HCT116 (cell line): Measurements from ENCODE around the gene FEZF2. TPM values are rescaled to one million over a fixed set of nuclear protein-coding genes. Genes with fewer than 3 reads are reported as not detected.

Experiments
- ATAC-seq: fragments of 200-7000 bp; cut with Tn5 transposase; 2 replicates; pipeline ENCODE4 v1.9.1; 2020; ENCODE audit warnings: mild to moderate bottlenecking, moderate library complexity
- BruUV-seq: library from RNA; stranded (reverse); fragments of 400-500 nt; replicated peaks from 2 replicates; lab custom pipeline; 2021; lab: Mats Ljungman, UMichigan
- CTCF ChIA-PET: fragments of 300-600 bp; sonication (Branson Sonifier 250); formaldehyde crosslinking; loops from one replicate; lab custom pipeline; 2021; ENCODE audit warnings: antibody characterized with exemption; lab: Charles Lee
- POLR2A ChIA-PET: fragments of 300-600, 350-600 bp; sonication (Branson Sonifier 250); formaldehyde crosslinking; loops from one replicate; lab custom pipeline; 2021; ENCODE audit warnings: antibody characterized with exemption; lab: Charles Lee
- RAD21 ChIA-PET, 2 experiments: fragments of 300-600 bp; sonication (Branson Sonifier 250); formaldehyde crosslinking; loops; one replicate each; lab custom pipeline; 2023; ENCODE audit warnings: low total read pairs in 2 of 2; ENCODE audit not compliant: uncharacterized antibody in 2 of 2, unreplicated experiment in 2 of 2, low non-redundant PET in 1 of 2; lab: Charles Lee
- DNase-seq: peaks from one replicate; pipeline ENCODE4 v3.0.0-alpha.2; 2010; ENCODE audit warnings: low read depth, low spot score
- H2AFZ ChIP-seq: fragments of 200-600 bp; shearing (Covaris generic), sonication (generic); 2 replicates; pipeline ENCODE4 v1.6.1; 2017; ENCODE audit warnings: low read depth, mixed run types, mixed read lengths, antibody characterized with exemption, low read length; ENCODE audit not compliant: poor library complexity, severe bottlenecking
- H3K27ac ChIP-seq: 2 replicates; pipeline ENCODE4 v1.5.1; 2012; ENCODE audit warnings: low read depth, low read length
- H3K27me3 ChIP-seq: fragments of 200-600 bp; sonication (generic); 2 replicates; pipeline ENCODE4 v1.6.1; 2016; ENCODE audit warnings: mixed run types, low read length, mixed read lengths; ENCODE audit not compliant: insufficient read depth
- H3K36me3 ChIP-seq, 2 experiments: fragments of 200-500 bp in 1 of 2; fragments of 200-600 bp in 1 of 2; sonication (Bioruptor generic) in 1 of 2; sonication (generic) in 1 of 2; 2 replicates each; pipeline versions ENCODE4 v1.5.1 to v1.6.1; 2014 to 2016; ENCODE audit warnings: low read length in 2 of 2, inconsistent platforms in 1 of 2, mixed read lengths in 1 of 2, mixed run types in 1 of 2; ENCODE audit not compliant: insufficient read depth in 2 of 2, control insufficient read depth in 1 of 2
- H3K4me1 ChIP-seq, 2 experiments: fragments of 200-600 bp in 1 of 2; sonication (generic) in 1 of 2; 2 replicates each; pipeline versions ENCODE4 v1.5.1 to v1.6.1; 2012 to 2017; ENCODE audit warnings: low read length in 2 of 2, inconsistent platforms in 1 of 2, mild to moderate bottlenecking in 1 of 2, mixed read lengths in 1 of 2, mixed run types in 1 of 2, moderate library complexity in 1 of 2; ENCODE audit not compliant: insufficient read depth in 2 of 2, control insufficient read depth in 1 of 2
- H3K4me2 ChIP-seq: fragments of 200-600 bp; sonication (generic); 2 replicates; pipeline ENCODE4 v1.6.1; 2017; ENCODE audit warnings: mixed run types, low read length, mixed read lengths
- H3K4me3 ChIP-seq, 2 experiments: fragments of 200-600 bp in 1 of 2; sonication (generic) in 1 of 2; replicated peaks in 1 of 2; 2 replicates each; pipeline ENCODE4 v1.5.1; 2011 to 2016; ENCODE audit warnings: low read length in 2 of 2, control low read depth in 1 of 2, low read depth in 1 of 2, mild to moderate bottlenecking in 1 of 2, mixed read lengths in 1 of 2, mixed run types in 1 of 2
- H3K79me2 ChIP-seq: fragments of 200-600 bp; sonication (generic); 2 replicates; pipeline ENCODE4 v1.6.1; 2017; ENCODE audit warnings: mild to moderate bottlenecking, mixed run types, low read length, moderate library complexity, mixed read lengths; ENCODE audit not compliant: insufficient read depth
- H3K9ac ChIP-seq: fragments of 200-600 bp; sonication (generic); 2 replicates; pipeline ENCODE4 v1.6.1; 2016; ENCODE audit warnings: low read length, mixed read lengths
- H3K9me2 ChIP-seq: fragments of 200-600 bp; sonication (generic), shearing (Covaris generic); 2 replicates; pipeline ENCODE4 v1.6.1; 2017; ENCODE audit warnings: mixed run types, mild to moderate bottlenecking, moderate library complexity; ENCODE audit not compliant: insufficient read depth
- H3K9me3 ChIP-seq, 2 experiments: fragments of 200-500 bp in 1 of 2; fragments of 200-600 bp in 1 of 2; sonication (Bioruptor generic) in 1 of 2; sonication (generic) in 1 of 2; 2 replicates each; pipeline ENCODE4 v1.6.1; 2014 to 2017; ENCODE audit warnings: low read length in 2 of 2, mixed read lengths in 2 of 2, inconsistent platforms in 1 of 2, low read depth in 1 of 2, mild to moderate bottlenecking in 1 of 2, mixed run types in 1 of 2, moderate library complexity in 1 of 2; ENCODE audit not compliant: control insufficient read depth in 1 of 2, insufficient read depth in 1 of 2
- H4K20me1 ChIP-seq: fragments of 200-600 bp; sonication (generic), shearing (Covaris generic); 2 replicates; pipeline ENCODE4 v1.6.1; 2017; ENCODE audit warnings: mixed run types, mild to moderate bottlenecking, moderate library complexity; ENCODE audit not compliant: insufficient read depth
- CBX3 ChIP-seq: IDR thresholded peaks from 2 replicates; pipeline ENCODE4 v1.6.1; 2012; ENCODE audit warnings: low read depth
- CEBPB ChIP-seq: IDR thresholded peaks from 2 replicates; pipeline ENCODE4 v1.6.1; 2012; ENCODE audit warnings: low read depth
- EGR1 ChIP-seq: IDR thresholded peaks from 2 replicates; pipeline ENCODE4 v1.6.1; 2012; ENCODE audit warnings: low read depth
- ELF1 ChIP-seq: IDR thresholded peaks from 2 replicates; pipeline ENCODE4 v1.6.1; 2012; ENCODE audit warnings: low read depth, borderline replicate concordance
- EZH2 ChIP-seq: fragments of 200-600 bp; sonication (generic); IDR thresholded peaks from 2 replicates; pipeline ENCODE4 v1.6.1; 2017; ENCODE audit warnings: antibody characterized with exemption, mixed run types
- EZH2phosphoT487 ChIP-seq: fragments of 200-600 bp; IDR thresholded peaks from 2 replicates; pipeline ENCODE4 v1.6.1; 2018; ENCODE audit warnings: antibody characterized with exemption, borderline replicate concordance
- JUND ChIP-seq: IDR thresholded peaks from 2 replicates; pipeline ENCODE4 v1.6.1; 2012
- RAD21 ChIP-seq: IDR thresholded peaks from 2 replicates; pipeline ENCODE4 v1.6.1; 2012; ENCODE audit warnings: low read depth, mild to moderate bottlenecking
- SP1 ChIP-seq: IDR thresholded peaks from 2 replicates; pipeline ENCODE4 v1.6.1; 2012; ENCODE audit warnings: low read depth
- SRF ChIP-seq: IDR thresholded peaks from 2 replicates; pipeline ENCODE4 v1.6.1; 2012; ENCODE audit warnings: low read depth
- YY1 ChIP-seq: IDR thresholded peaks from 2 replicates; pipeline ENCODE4 v1.6.1; 2011; ENCODE audit warnings: low read length, low read depth, moderate library complexity, mild to moderate bottlenecking; ENCODE audit not compliant: insufficient replicate concordance; ENCODE audit errors: extremely low read depth
- ZFX ChIP-seq: fragments of 450-650 bp; IDR thresholded peaks from 2 replicates; pipeline ENCODE4 v1.6.1; 2017
- intact Hi-C: fragments of 100-400 bp; cut with micrococcal nuclease; formaldehyde crosslinking; loops from 2 replicates; pipeline ENCODE4 v1.10.0; 2022
- total RNA-seq: library from RNA; stranded (reverse); gene quantifications from one replicate; pipeline ENCODE4 v1.2.1, GENCODE V29; 2021; ENCODE audit not compliant: unreplicated experiment
- TF ChIP-seq, protein P1 (sequence below): IDR thresholded peaks from 2 replicates; pipeline ENCODE4 v1.6.1; 2012
- TF ChIP-seq, protein P2 (sequence below): IDR thresholded peaks from 2 replicates; pipeline ENCODE4 v1.6.1; 2012; ENCODE audit warnings: low read depth
- TF ChIP-seq, protein P3 (sequence below): IDR thresholded peaks from 2 replicates; pipeline ENCODE4 v1.6.1; 2012
- TF ChIP-seq, protein P4 (sequence below), 3 experiments: fragments of 200-600 bp in 1 of 3; sonication (generic) in 1 of 3; IDR thresholded peaks in 2 of 3; conservative IDR thresholded peaks in 1 of 3; 2 replicates each; pipeline ENCODE4 v1.5.1; 2012 to 2017; ENCODE audit warnings: low read depth in 2 of 3, low read length in 2 of 3, antibody characterized with exemption in 1 of 3, borderline replicate concordance in 1 of 3, control low read depth in 1 of 3, mild to moderate bottlenecking in 1 of 3, mixed read lengths in 1 of 3, mixed run types in 1 of 3, moderate library complexity in 1 of 3; ENCODE audit not compliant: insufficient read depth in 1 of 3

FEZF2 gene
- total RNA-seq, 1 experiment from 2014 or later: not detected

DNA sequence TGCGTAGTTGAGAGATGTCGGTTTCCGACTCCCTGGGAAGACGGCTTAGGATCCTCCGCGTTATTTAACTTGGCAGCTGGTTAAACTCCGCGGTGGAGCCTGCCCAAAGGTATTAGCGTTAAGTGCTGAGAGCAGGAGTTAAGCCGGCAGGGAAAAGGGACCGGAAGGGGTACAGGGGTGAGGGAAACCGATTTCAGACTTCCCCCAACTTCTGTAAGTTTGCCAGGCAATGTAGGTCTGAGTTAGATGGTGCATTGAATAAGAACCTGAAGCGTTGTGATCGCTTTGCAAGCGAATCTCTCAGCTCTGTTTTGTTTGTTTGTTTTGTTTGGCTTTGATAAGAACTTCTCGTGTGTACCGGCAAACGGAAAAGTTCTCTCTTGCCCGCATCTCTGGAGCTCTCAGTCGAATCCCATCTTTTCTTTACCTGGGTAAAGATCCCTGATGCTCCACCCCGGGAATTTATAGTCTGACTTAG, 6.0 kb upstream of the FEZF2 start:
- peaks cover 47% of the 10 kb centered on the region for H3K27me3 ChIP-seq
- no peaks in the 10 kb centered on the region for H3K9me3 ChIP-seq
- ATAC-seq: no peak
- H3K27ac ChIP-seq: no peak overlapping the region
- H3K79me2 ChIP-seq: no peaks in the 10 kb centered on the region
- no peaks in the 10 kb centered on the region for H4K20me1 ChIP-seq
- CTCF ChIA-PET: no interaction called here
- no peaks in the 10 kb centered on the region for H3K4me1 ChIP-seq
- H3K9me2 ChIP-seq: no peaks in the 10 kb centered on the region
- BruUV-seq: no TSS peak
- DNase-seq: no peak
- TF ChIP-seq, protein P1, sequence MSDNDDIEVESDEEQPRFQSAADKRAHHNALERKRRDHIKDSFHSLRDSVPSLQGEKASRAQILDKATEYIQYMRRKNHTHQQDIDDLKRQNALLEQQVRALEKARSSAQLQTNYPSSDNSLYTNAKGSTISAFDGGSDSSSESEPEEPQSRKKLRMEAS: no peak
- TF ChIP-seq, protein P2, sequence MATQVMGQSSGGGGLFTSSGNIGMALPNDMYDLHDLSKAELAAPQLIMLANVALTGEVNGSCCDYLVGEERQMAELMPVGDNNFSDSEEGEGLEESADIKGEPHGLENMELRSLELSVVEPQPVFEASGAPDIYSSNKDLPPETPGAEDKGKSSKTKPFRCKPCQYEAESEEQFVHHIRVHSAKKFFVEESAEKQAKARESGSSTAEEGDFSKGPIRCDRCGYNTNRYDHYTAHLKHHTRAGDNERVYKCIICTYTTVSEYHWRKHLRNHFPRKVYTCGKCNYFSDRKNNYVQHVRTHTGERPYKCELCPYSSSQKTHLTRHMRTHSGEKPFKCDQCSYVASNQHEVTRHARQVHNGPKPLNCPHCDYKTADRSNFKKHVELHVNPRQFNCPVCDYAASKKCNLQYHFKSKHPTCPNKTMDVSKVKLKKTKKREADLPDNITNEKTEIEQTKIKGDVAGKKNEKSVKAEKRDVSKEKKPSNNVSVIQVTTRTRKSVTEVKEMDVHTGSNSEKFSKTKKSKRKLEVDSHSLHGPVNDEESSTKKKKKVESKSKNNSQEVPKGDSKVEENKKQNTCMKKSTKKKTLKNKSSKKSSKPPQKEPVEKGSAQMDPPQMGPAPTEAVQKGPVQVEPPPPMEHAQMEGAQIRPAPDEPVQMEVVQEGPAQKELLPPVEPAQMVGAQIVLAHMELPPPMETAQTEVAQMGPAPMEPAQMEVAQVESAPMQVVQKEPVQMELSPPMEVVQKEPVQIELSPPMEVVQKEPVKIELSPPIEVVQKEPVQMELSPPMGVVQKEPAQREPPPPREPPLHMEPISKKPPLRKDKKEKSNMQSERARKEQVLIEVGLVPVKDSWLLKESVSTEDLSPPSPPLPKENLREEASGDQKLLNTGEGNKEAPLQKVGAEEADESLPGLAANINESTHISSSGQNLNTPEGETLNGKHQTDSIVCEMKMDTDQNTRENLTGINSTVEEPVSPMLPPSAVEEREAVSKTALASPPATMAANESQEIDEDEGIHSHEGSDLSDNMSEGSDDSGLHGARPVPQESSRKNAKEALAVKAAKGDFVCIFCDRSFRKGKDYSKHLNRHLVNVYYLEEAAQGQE: no peak
- no peak for TF ChIP-seq SRF
- no peak for TF ChIP-seq ELF1
- TF ChIP-seq EZH2phosphoT487: no peak
- TF ChIP-seq CBX3: no peak
- TF ChIP-seq, all 23 proteins: peak for 0
- ChIA-PET RAD21 (no interaction called here), POLR2A (no interaction called here)
- Histone ChIP-seq H3K9ac (no peak overlapping the region), H3K4me2 (no peak overlapping the region), H2AFZ (no peak overlapping the region), H3K36me3 (no peaks in the 10 kb centered on the region), H3K4me3 (no peak overlapping the region)
- intact Hi-C loops: no loop called here

DNA sequence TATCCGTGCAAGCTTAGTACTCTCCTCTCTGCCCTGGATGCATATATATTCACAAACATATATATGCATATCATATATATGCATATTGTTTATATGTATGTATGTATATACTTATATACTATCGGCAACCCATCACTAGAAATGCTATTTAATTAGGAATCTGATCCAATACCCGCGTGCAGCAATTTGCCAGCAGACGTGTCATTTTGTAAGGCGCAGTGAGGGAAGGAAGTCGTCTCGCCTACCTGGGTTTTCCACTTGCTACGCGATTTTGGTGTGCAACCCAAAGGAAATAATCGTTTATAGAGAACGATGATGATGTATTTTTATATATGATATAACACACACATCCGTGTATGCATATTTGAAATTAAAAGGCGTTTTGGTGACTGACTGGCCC, 5.6 kb upstream of the FEZF2 start:
- Histone ChIP-seq H3K4me2 (no peak overlapping the region), H3K9me2 (no peaks in the 10 kb centered on the region), H3K9me3 (no peaks in the 10 kb centered on the region), H4K20me1 (no peaks in the 10 kb centered on the region), H3K27ac (no peak overlapping the region), H3K79me2 (no peaks in the 10 kb centered on the region), H3K9ac (no peak overlapping the region), H3K36me3 (no peaks in the 10 kb centered on the region), H2AFZ (no peak overlapping the region), H3K27me3 (peaks cover 47% of the 10 kb centered on the region), H3K4me1 (no peaks in the 10 kb centered on the region), H3K4me3 (no peak overlapping the region)
- intact Hi-C loops: no loop called here
- ChIA-PET CTCF (no interaction called here), RAD21 (no interaction called here), POLR2A (no interaction called here)
- ATAC-seq: no peak
- no peak for DNase-seq
- BruUV-seq: no TSS peak
- TF ChIP-seq, protein P3, sequence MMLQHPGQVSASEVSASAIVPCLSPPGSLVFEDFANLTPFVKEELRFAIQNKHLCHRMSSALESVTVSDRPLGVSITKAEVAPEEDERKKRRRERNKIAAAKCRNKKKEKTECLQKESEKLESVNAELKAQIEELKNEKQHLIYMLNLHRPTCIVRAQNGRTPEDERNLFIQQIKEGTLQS: no peak
- TF ChIP-seq SP1 (no peak), CBX3 (no peak), YY1 (no peak), ELF1 (no peak), ZFX (no peak), EZH2phosphoT487 (no peak), RAD21 (no peak), CEBPB (no peak), EZH2 (no peak), JUND (no peak), EGR1 (no peak)
- TF ChIP-seq, protein P4, sequence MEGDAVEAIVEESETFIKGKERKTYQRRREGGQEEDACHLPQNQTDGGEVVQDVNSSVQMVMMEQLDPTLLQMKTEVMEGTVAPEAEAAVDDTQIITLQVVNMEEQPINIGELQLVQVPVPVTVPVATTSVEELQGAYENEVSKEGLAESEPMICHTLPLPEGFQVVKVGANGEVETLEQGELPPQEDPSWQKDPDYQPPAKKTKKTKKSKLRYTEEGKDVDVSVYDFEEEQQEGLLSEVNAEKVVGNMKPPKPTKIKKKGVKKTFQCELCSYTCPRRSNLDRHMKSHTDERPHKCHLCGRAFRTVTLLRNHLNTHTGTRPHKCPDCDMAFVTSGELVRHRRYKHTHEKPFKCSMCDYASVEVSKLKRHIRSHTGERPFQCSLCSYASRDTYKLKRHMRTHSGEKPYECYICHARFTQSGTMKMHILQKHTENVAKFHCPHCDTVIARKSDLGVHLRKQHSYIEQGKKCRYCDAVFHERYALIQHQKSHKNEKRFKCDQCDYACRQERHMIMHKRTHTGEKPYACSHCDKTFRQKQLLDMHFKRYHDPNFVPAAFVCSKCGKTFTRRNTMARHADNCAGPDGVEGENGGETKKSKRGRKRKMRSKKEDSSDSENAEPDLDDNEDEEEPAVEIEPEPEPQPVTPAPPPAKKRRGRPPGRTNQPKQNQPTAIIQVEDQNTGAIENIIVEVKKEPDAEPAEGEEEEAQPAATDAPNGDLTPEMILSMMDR (IDR thresholded peaks at IDR 0.05 in 2 of 3, conservative IDR thresholded peaks at IDR 0.05 in 1 of 3; ENCODE audit: borderline replicate concordance in 1 of 3, insufficient read depth in 1 of 3, low read depth in 2 of 3, low read length in 2 of 3): no peak
- TF ChIP-seq, protein P1: no peak
